H9 (cell line): Measurements from ENCODE around the gene CDC42. TPM values are rescaled to one million over a fixed set of nuclear protein-coding genes. Genes with fewer than 3 reads are reported as not detected.

Experiments used
- DNase-seq: peaks from one replicate; pipeline ENCODE4 v3.0.0-alpha.2; 2017
- H2AFZ ChIP-seq: one replicate; pipeline ENCODE4 v1.6.1; 2013; ENCODE audit warnings: mild to moderate bottlenecking, low read length, control low read depth, moderate library complexity
- H2AK5ac ChIP-seq: 2 replicates; pipeline ENCODE4 v1.6.1; 2013; ENCODE audit warnings: low read length, control low read depth, mixed read lengths; ENCODE audit not compliant: insufficient read length
- H2BK120ac ChIP-seq: one replicate; pipeline ENCODE4 v1.6.1; 2013; ENCODE audit warnings: low read depth, mild to moderate bottlenecking, low read length, control low read depth, inconsistent platforms; ENCODE audit not compliant: poor library complexity, severe bottlenecking
- H2BK12ac ChIP-seq: 2 replicates; pipeline ENCODE4 v1.6.1; 2013; ENCODE audit warnings: low read length, control low read depth, mixed read lengths, low read depth; ENCODE audit not compliant: insufficient read length
- H2BK15ac ChIP-seq: 2 replicates; pipeline ENCODE4 v1.6.1; 2013; ENCODE audit warnings: low read depth, low read length, control low read depth
- H2BK20ac ChIP-seq: one replicate; pipeline ENCODE4 v1.6.1; 2013; ENCODE audit warnings: low read depth, mild to moderate bottlenecking, low read length, control low read depth, inconsistent platforms; ENCODE audit not compliant: poor library complexity, severe bottlenecking
- H2BK5ac ChIP-seq: 2 replicates; pipeline ENCODE4 v1.6.1; 2013; ENCODE audit warnings: low read length, control low read depth, mixed read lengths; ENCODE audit not compliant: insufficient read length
- H3K14ac ChIP-seq: 2 replicates; pipeline ENCODE4 v1.6.1; 2013; ENCODE audit warnings: low read length, control low read depth; ENCODE audit not compliant: insufficient read depth
- H3K18ac ChIP-seq: 2 replicates; pipeline ENCODE4 v1.6.1; 2013; ENCODE audit warnings: low read depth, mild to moderate bottlenecking, mixed read lengths, low read length, control low read depth; ENCODE audit not compliant: insufficient read length
- H3K23ac ChIP-seq: 2 replicates; pipeline ENCODE4 v1.6.1; 2013; ENCODE audit warnings: low read length, control low read depth, mixed read lengths, low read depth; ENCODE audit not compliant: insufficient read length
- H3K23me2 ChIP-seq: 2 replicates; pipeline ENCODE4 v1.6.1; 2013; ENCODE audit warnings: low read depth, mild to moderate bottlenecking, mixed read lengths, low read length, control low read depth; ENCODE audit not compliant: insufficient read length, poor library complexity, severe bottlenecking
- H3K27ac ChIP-seq: 2 replicates; pipeline ENCODE4 v1.5.1; 2013; ENCODE audit warnings: low read length, control low read depth, mixed read lengths, low read depth; ENCODE audit not compliant: insufficient read length
- H3K27me3 ChIP-seq: 2 replicates; pipeline ENCODE4 v1.6.1; 2013; ENCODE audit warnings: low read length, control low read depth, inconsistent platforms; ENCODE audit not compliant: insufficient read depth
- H3K4ac ChIP-seq: 2 replicates; pipeline ENCODE4 v1.6.1; 2013; ENCODE audit warnings: low read depth, mild to moderate bottlenecking, control low read depth, inconsistent platforms, low read length, moderate library complexity
- H3K4me1 ChIP-seq: 2 replicates; pipeline ENCODE4 v1.6.1; 2013; ENCODE audit warnings: low read length, control low read depth, inconsistent platforms; ENCODE audit not compliant: insufficient read depth
- H3K4me2 ChIP-seq: 2 replicates; pipeline ENCODE4 v1.6.1; 2013; ENCODE audit warnings: low read length, control low read depth, mixed read lengths; ENCODE audit not compliant: insufficient read length, insufficient read depth
- H3K56ac ChIP-seq: 2 replicates; pipeline ENCODE4 v1.6.1; 2013; ENCODE audit warnings: low read depth, mild to moderate bottlenecking, mixed read lengths, low read length, control low read depth; ENCODE audit not compliant: insufficient read length
- H3K79me1 ChIP-seq: 2 replicates; pipeline ENCODE4 v1.6.1; 2013; ENCODE audit warnings: low read depth, mild to moderate bottlenecking, moderate library complexity, low read length, control low read depth, inconsistent platforms; ENCODE audit not compliant: insufficient read depth, poor library complexity, severe bottlenecking
- H3K79me2 ChIP-seq: 2 replicates; pipeline ENCODE4 v1.6.1; 2013; ENCODE audit warnings: low read length, control low read depth, inconsistent platforms; ENCODE audit not compliant: insufficient read depth
- H3K9ac ChIP-seq: 2 replicates; pipeline ENCODE4 v1.6.1; 2013; ENCODE audit warnings: low read length, control low read depth, mixed read lengths; ENCODE audit not compliant: insufficient read length; ENCODE audit errors: extremely low read depth
- H3K9me3 ChIP-seq: one replicate; pipeline ENCODE4 v1.6.1; 2013; ENCODE audit warnings: low read depth, low read length, inconsistent platforms; ENCODE audit not compliant: control insufficient read depth
- H3T11ph ChIP-seq: one replicate; pipeline ENCODE4 v1.6.1; 2013; ENCODE audit warnings: mild to moderate bottlenecking, low read length, control low read depth, inconsistent platforms
- H4K20me1 ChIP-seq: one replicate; pipeline ENCODE4 v1.6.1; 2013; ENCODE audit not compliant: control insufficient read depth, insufficient read length, insufficient read depth
- H4K5ac ChIP-seq: 2 replicates; pipeline ENCODE4 v1.6.1; 2013; ENCODE audit warnings: low read depth, mild to moderate bottlenecking, mixed read lengths, low read length, control low read depth; ENCODE audit not compliant: insufficient read length
- H4K8ac ChIP-seq: replicated peaks from 2 replicates; pipeline ENCODE4 v1.6.1; 2013; ENCODE audit warnings: low read length, control low read depth, mixed read lengths, low read depth; ENCODE audit not compliant: insufficient read length
- H4K91ac ChIP-seq: 2 replicates; pipeline ENCODE4 v1.6.1; 2013; ENCODE audit warnings: low read depth, mild to moderate bottlenecking, moderate library complexity, mixed read lengths, low read length, control low read depth; ENCODE audit not compliant: insufficient read length
- H3K27ac Mint-ChIP-seq, 3 experiments: 2 replicates in 2 of 3; 3 replicates in 1 of 3; pipeline ENCODE4 v1.8.0; 2020 to 2021; ENCODE audit warnings: mixed read lengths in 3 of 3, mild to moderate bottlenecking in 1 of 3, moderate library complexity in 1 of 3
- H3K27me3 Mint-ChIP-seq: 2 replicates; pipeline ENCODE4 v1.8.0; 2021; ENCODE audit warnings: low read depth, mild to moderate bottlenecking, moderate library complexity, mixed read lengths
- H3K36me3 Mint-ChIP-seq, 3 experiments: 2 replicates in 2 of 3; 3 replicates in 1 of 3; pipeline ENCODE4 v1.8.0; 2020 to 2021; ENCODE audit warnings: low read depth in 3 of 3, mixed read lengths in 3 of 3; ENCODE audit not compliant: insufficient read depth in 1 of 3
- H3K4me1 Mint-ChIP-seq, 2 experiments: 2 replicates each; pipeline ENCODE4 v1.8.0; 2020; ENCODE audit warnings: mixed read lengths in 2 of 2
- H3K4me3 Mint-ChIP-seq, 2 experiments: 2 replicates in 1 of 2; 3 replicates in 1 of 2; pipeline ENCODE4 v1.8.0; 2020 to 2021; ENCODE audit warnings: mild to moderate bottlenecking in 2 of 2, mixed read lengths in 2 of 2, moderate library complexity in 1 of 2
- H3K9me3 Mint-ChIP-seq, 2 experiments: 2 replicates in 1 of 2; 3 replicates in 1 of 2; pipeline ENCODE4 v1.8.0; 2020; ENCODE audit warnings: mild to moderate bottlenecking in 2 of 2, mixed read lengths in 2 of 2, moderate library complexity in 1 of 2
- WGBS: extraction: QIAGEN DNeasy Blood & Tissue Kit; methylation state at CpG from one replicate; pipeline ENCODE4 v1.1.7; 2013; ENCODE audit warnings: missing lambda C conversion rate, low lambda C conversion rate, mixed read lengths; ENCODE audit not compliant: insufficient read length; ENCODE audit errors: extremely low coverage; 5-methylcytosine and 5-hydroxymethylcytosine counted together
- total RNA-seq: library from RNA; stranded (reverse); gene quantifications from 2 replicates; pipeline ENCODE4 v1.2.1, GENCODE V29; 2021
- TF ChIP-seq, protein P1 (sequence below): fragments of 200-600 bp; sonication (generic); conservative IDR thresholded peaks from 3 replicates; pipeline ENCODE4 v1.8.0; 2021; ENCODE audit warnings: antibody characterized with exemption, mild to moderate bottlenecking

CDC42 gene
- total RNA-seq, 1 experiment from 2014 or later = 197 TPM

DNA sequence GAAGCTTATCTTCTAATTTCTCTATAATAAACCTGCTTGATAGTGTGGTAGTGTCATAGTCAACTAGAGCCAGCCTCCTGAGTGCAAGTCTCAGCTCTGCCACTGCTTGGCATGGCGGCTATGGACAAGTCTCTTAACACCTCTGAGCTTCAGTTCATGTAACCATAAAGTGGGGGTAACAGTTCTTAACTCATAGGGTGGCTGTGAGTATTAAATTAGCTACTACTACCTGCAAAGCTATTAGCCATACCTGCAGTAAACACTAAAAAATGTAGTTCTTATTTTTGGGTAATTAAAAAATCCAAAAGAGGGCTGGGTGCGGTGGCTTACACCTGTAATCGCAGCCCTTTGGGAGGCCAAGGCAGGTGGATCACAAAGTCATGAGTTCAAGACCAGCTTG is 2.2 kb upstream of the CDC42 start:
- H2AK5ac ChIP-seq = no peak overlapping the region
- H3K4ac ChIP-seq = no peak overlapping the region
- H4K8ac ChIP-seq = no peak overlapping the region
- no peak overlapping the region for H3K27ac ChIP-seq
- H3K4me1 ChIP-seq = no peaks in the 10 kb centered on the region
- H4K91ac ChIP-seq = no peak overlapping the region
- no CpG with 5 or more reads among the region's 3 CpGs for WGBS
- no peak for DNase-seq
- H3T11ph ChIP-seq = no peak overlapping the region
- peaks cover 4% of the 10 kb centered on the region for H3K79me1 ChIP-seq
- no peak overlapping the region for H2BK20ac ChIP-seq
- no peak overlapping the region for H3K4me2 ChIP-seq
- H4K5ac ChIP-seq = no peak overlapping the region
- H3K36me3 Mint-ChIP-seq = peaks cover 0 to 5% (median 0%) of the 10 kb centered on the region in 3 experiments; a peak in 4 of 7 replicates
- TF ChIP-seq, protein P1, sequence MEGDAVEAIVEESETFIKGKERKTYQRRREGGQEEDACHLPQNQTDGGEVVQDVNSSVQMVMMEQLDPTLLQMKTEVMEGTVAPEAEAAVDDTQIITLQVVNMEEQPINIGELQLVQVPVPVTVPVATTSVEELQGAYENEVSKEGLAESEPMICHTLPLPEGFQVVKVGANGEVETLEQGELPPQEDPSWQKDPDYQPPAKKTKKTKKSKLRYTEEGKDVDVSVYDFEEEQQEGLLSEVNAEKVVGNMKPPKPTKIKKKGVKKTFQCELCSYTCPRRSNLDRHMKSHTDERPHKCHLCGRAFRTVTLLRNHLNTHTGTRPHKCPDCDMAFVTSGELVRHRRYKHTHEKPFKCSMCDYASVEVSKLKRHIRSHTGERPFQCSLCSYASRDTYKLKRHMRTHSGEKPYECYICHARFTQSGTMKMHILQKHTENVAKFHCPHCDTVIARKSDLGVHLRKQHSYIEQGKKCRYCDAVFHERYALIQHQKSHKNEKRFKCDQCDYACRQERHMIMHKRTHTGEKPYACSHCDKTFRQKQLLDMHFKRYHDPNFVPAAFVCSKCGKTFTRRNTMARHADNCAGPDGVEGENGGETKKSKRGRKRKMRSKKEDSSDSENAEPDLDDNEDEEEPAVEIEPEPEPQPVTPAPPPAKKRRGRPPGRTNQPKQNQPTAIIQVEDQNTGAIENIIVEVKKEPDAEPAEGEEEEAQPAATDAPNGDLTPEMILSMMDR = no peak
- no peaks in the 10 kb centered on the region for H3K9me3 ChIP-seq
- H3K4me3 Mint-ChIP-seq = 0 out of 5 replicates have a peak overlapping the region, but pooled peaks of 1 of the 2 experiments have one; percentile 46
- no peak overlapping the region for H3K23ac ChIP-seq
- no peak overlapping the region for H2AFZ ChIP-seq
- peaks cover under 1 to 2% of the 10 kb centered on the region in 2 experiments; a peak in 3 of 5 replicates for H3K9me3 Mint-ChIP-seq
- no peaks in the 10 kb centered on the region for H3K27me3 ChIP-seq
- H3K14ac ChIP-seq = no peak overlapping the region
- H3K79me2 ChIP-seq = peaks cover 13% of the 10 kb centered on the region; the same call in 1 of the 2 replicates
- H2BK12ac ChIP-seq = no peak overlapping the region
- H3K9ac ChIP-seq = no peak overlapping the region
- H2BK15ac ChIP-seq = no peak overlapping the region
- H3K56ac ChIP-seq = no peak overlapping the region
- no peaks in the 10 kb centered on the region for H4K20me1 ChIP-seq
- no peak overlapping the region for H2BK5ac ChIP-seq
- H2BK120ac ChIP-seq = no peak overlapping the region
- H3K27me3 Mint-ChIP-seq = no peaks in the 10 kb centered on the region; the same call in 1 of the 2 replicates
- H3K27ac Mint-ChIP-seq = no peak overlapping the region
- H3K18ac ChIP-seq = no peak overlapping the region
- peaks cover 6% of the 10 kb centered on the region for H3K23me2 ChIP-seq
- H3K4me1 Mint-ChIP-seq = peaks cover 17 to 25% of the 10 kb centered on the region in 2 experiments
